Glutamatergic neuron (in vitro differentiated cells): Measurements from ENCODE around the gene GABRA4. TPM values are rescaled to one million over a fixed set of nuclear protein-coding genes. Genes with fewer than 3 reads are reported as not detected.

ENCODE experiments used
- DNase-seq: peaks from one replicate; pipeline ENCODE4 v3.0.0; 2022
- H3K27ac Mint-ChIP-seq: one replicate; pipeline ENCODE4 v1.8.0; 2020; ENCODE audit warnings: mild to moderate bottlenecking, mixed read lengths, inconsistent platforms; ENCODE audit not compliant: unreplicated experiment
- H3K27me3 Mint-ChIP-seq: one replicate; pipeline ENCODE4 v1.8.0; 2020; ENCODE audit warnings: mild to moderate bottlenecking, moderate library complexity, mixed read lengths, inconsistent platforms; ENCODE audit not compliant: unreplicated experiment
- H3K36me3 Mint-ChIP-seq: one replicate; pipeline ENCODE4 v1.8.0; 2020; ENCODE audit warnings: mild to moderate bottlenecking, mixed read lengths, inconsistent platforms; ENCODE audit not compliant: unreplicated experiment
- H3K4me1 Mint-ChIP-seq: one replicate; pipeline ENCODE4 v1.8.0; 2020; ENCODE audit warnings: mild to moderate bottlenecking, low read depth, mixed read lengths, inconsistent platforms; ENCODE audit not compliant: unreplicated experiment
- H3K4me3 Mint-ChIP-seq: one replicate; pipeline ENCODE4 v1.8.0; 2020; ENCODE audit warnings: mild to moderate bottlenecking, mixed read lengths, inconsistent platforms; ENCODE audit not compliant: unreplicated experiment
- H3K9me3 Mint-ChIP-seq: one replicate; pipeline ENCODE4 v1.8.0; 2020; ENCODE audit warnings: mild to moderate bottlenecking, moderate library complexity, mixed read lengths, inconsistent platforms; ENCODE audit not compliant: unreplicated experiment
- CTCF ChIP-seq: fragments of 200-600 bp; sonication (generic); IDR thresholded peaks from one replicate; pipeline ENCODE4 v1.5.0; 2021; ENCODE audit not compliant: partially characterized antibody, unreplicated experiment
- total RNA-seq: library from RNA; stranded (reverse); fragmentation: NEBNext Ultra II Directional; extraction: Animal tissue kit (Norgen Biotek cat#: 25700); gene quantifications from one replicate; pipeline ENCODE4 v1.2.1, GENCODE V29; 2021; ENCODE audit not compliant: unreplicated experiment

Gene GABRA4
- total RNA-seq, 1 donor from 2014 or later, result not detected

GRCh38 chr4:46900082-46900481 lies 93.3 kb downstream of the GABRA4 start:
- no peak overlapping the region for H3K27ac Mint-ChIP-seq

DNA sequence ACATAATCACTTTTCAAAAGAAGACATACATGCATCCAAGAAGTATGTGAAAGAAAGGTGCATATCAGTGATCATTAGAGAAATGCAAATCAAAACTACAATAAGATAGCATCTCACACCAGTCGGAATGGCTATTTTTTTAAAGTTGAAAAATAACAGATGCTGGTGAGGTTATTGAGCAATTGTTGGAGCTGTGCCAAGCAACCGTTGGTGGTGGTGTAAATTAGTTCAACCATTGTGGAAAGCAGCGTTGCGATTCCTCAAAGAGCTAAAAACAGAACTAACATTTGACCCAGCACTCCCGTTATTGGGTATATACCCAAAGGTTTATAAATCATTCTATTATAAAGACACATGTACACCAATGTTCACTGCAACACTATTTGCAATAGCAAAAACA lies 98.6 kb downstream of the GABRA4 start:
- no peak for DNase-seq
- no peak for TF ChIP-seq CTCF
- Mint-ChIP-seq H3K27ac (no peak overlapping the region), H3K36me3 (no peaks in the 10 kb centered on the region), H3K9me3 (no peaks in the 10 kb centered on the region), H3K4me1 (no peaks in the 10 kb centered on the region), H3K4me3 (no peak overlapping the region), H3K27me3 (peaks cover 1% of the 10 kb centered on the region)

More at GRCh38 chr4:46900082-46900481, 93.3 kb downstream of the GABRA4 start:
- H3K9me3 Mint-ChIP-seq, result no peaks in the 10 kb centered on the region
- no peaks in the 10 kb centered on the region for H3K27me3 Mint-ChIP-seq
- H3K4me3 Mint-ChIP-seq, result no peak overlapping the region
- TF ChIP-seq CTCF, result no peak
- no peak for DNase-seq
- no peaks in the 10 kb centered on the region for H3K4me1 Mint-ChIP-seq
- H3K36me3 Mint-ChIP-seq, result no peaks in the 10 kb centered on the region

GRCh38 chr4:46890056-46890455 lies 103.3 kb downstream of the GABRA4 start:
- DNase-seq, result no peak
- H3K27ac Mint-ChIP-seq, result no peak overlapping the region
- no peak for TF ChIP-seq CTCF
- H3K4me3 Mint-ChIP-seq, result no peak overlapping the region
- no peaks in the 10 kb centered on the region for H3K4me1 Mint-ChIP-seq
- H3K27me3 Mint-ChIP-seq, result peaks cover 1% of the 10 kb centered on the region
- no peaks in the 10 kb centered on the region for H3K9me3 Mint-ChIP-seq
- no peaks in the 10 kb centered on the region for H3K36me3 Mint-ChIP-seq

GRCh38 chr4:46889410-46889809 lies 104.0 kb downstream of the GABRA4 start:
- no peak for TF ChIP-seq CTCF
- Mint-ChIP-seq H3K4me1 (no peaks in the 10 kb centered on the region), H3K36me3 (no peaks in the 10 kb centered on the region), H3K9me3 (no peaks in the 10 kb centered on the region), H3K27me3 (peaks cover 1% of the 10 kb centered on the region), H3K27ac (no peak overlapping the region), H3K4me3 (no peak overlapping the region)
- DNase-seq, result no peak

- Mint-ChIP-seq H3K4me1 (no peaks in the 10 kb centered on the region), H3K27me3 (peaks cover 1% of the 10 kb centered on the region), H3K36me3 (no peaks in the 10 kb centered on the region), H3K4me3 (no peak overlapping the region), H3K27ac (no peak overlapping the region), H3K9me3 (no peaks in the 10 kb centered on the region)
- TF ChIP-seq CTCF, result peak; percentile 61
- no peak for DNase-seq
Measured at GRCh38 chr4:46886711-46887110, 106.7 kb downstream of the GABRA4 start.
